Right renal pelvis (tissue), 4 donors: ENCODE results near the gene CD84. TPM values are rescaled to one million over a fixed set of nuclear protein-coding genes. Genes with fewer than 3 reads are reported as not detected.
"Not testable (repeated sequence)": the region's sequence is repeated elsewhere in the genome, so short reads cannot be mapped to it uniquely, and the experiment has no call there.

Experiments
- DNase-seq, 4 donors: peaks; one replicate each; pipeline ENCODE4 v3.0.0-alpha.2; 2013; ENCODE audit warnings: low read depth in 4 of 4, low spot score in 3 of 4, missing footprints in 1 of 4
- polyA plus RNA-seq, 4 donors: library from polyadenylated mRNA; unstranded; fragments of 120-200 nt; gene quantifications; one replicate each; pipeline ENCODE4 v1.2.1, GENCODE V29; 2013; ENCODE audit not compliant: insufficient read length in 4 of 4

The CD84 gene
- polyA plus RNA-seq, 4 donors: 0.70 to 1.6 (median 1.0) TPM

DNA sequence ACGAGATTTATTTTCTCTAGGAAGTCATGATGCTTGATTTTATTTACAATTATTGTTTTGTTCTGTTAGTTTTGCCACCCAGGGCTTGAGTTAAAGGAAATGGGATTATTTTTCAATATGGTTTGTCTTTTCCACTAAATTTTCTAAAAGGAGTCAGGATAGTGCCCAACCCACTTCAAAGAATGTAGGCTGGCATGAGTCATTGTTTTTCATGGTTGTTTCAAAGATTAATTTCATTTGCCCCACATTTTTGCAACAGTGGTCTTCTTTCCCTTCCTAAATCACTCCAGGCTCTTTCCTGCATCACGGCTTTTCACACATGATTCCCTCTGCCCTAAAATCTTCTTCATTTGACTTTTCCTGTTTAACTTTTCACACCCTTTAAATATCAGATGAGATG lies 58.7 kb downstream of the CD84 start:
- no peak for DNase-seq

- DNase-seq: no peak
Measured at GRCh38 chr1:160519642-160520435, 59.5 kb downstream of the CD84 start.

DNA sequence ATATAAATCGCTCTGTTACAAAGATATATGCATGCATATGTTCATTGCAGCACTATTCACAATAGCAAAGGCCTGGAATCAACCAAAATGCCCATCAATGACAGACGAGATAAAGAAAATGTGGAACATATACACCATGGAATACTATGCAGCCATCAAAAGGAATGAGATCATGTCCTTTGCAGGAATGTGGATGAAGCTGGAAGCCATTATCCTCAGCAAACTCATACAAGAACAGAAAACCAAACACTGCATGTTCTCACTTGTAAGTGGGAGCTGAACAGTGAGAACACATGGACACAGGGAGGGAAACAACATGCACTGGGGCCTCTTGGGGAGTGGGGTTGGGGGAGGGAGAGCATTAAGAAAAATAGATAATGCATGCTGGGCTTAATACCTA lies 61.8 kb downstream of the CD84 start:
- DNase-seq: not testable (repeated sequence)

- DNase-seq: not testable (repeated sequence)
Measured at GRCh38 chr1:160515908-160516307, 63.4 kb downstream of the CD84 start.

- no peak for DNase-seq
Measured at GRCh38 chr1:160504651-160505050, 74.6 kb downstream of the CD84 start.

DNA sequence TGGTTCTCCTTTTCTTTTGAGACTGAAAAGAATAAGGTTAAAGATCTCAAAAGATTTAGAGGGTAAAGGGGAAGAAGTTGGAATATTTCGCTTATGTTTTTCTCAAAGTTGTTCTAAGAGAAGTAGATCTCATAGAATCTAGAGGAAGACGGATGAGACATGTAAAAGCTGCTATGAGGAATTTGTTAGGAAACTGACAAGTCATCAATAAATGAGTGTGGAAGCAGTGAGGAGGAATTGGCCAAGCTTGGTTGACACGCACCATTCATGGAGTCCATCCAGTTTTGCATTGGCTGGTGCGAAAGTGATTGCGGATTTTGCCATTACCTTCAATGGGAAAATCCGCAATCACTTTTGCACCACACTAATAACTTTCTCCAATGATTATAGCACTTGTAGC lies 76.2 kb downstream of the CD84 start:
- no peak for DNase-seq

DNA sequence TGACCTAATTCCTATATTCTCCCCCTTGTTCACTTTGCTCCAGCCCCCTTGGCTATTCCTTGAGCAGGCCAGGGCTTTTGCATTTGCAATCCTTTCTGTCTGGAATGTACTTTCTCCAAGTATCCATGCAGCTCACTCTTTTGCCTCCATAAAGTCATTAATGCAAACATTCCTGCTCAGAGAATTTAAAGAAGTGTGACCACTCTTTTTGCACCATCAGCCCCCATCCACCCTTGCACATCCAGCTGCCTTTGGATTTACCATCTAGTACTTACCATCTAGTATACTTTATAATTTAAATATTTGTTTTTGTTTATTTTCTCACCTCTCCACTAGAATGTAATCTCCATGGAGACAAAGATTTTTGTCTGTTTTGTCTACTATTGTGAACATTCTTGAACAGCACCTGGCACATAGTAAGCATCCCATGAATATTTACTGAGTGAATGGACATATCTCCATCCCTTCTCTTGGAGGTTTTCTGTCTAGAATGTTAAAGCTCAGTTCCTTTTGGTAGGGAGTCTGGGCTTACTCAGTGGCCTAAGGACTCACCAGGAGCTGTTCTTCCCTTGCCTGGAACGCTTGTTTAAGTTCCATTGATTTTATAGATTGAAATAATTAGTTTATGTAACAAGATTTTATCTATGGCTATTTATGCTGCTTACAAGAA lies 78.8 kb downstream of the CD84 start:
- no peak for DNase-seq

- DNase-seq: no peak
Measured at GRCh38 chr1:160499631-160500030, 79.7 kb downstream of the CD84 start.

- DNase-seq: not testable (repeated sequence)
Measured at GRCh38 chr1:160498301-160499065, 80.8 kb downstream of the CD84 start.

- DNase-seq: no peak
Measured at GRCh38 chr1:160496334-160496733, 83.0 kb downstream of the CD84 start.

DNA sequence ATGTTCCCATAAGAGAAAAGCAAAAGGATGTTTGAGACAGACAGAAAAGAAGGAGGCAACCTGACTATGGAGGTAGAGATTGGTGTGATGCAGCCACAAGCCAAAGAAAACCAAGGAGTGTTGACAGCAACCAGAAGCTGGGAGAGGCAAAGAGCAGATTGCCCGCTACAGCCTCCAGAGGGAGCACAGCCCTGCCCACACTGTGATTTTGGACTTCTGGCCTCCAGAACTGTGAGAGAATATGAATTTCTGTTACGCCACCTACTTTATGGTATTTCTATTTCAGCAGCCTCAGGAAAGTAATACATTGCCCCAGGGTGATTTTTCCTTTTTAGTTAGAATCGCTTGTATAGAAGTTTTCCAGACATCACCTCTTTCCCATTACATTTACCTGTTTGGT lies 84.7 kb downstream of the CD84 start:
- no peak for DNase-seq

DNA sequence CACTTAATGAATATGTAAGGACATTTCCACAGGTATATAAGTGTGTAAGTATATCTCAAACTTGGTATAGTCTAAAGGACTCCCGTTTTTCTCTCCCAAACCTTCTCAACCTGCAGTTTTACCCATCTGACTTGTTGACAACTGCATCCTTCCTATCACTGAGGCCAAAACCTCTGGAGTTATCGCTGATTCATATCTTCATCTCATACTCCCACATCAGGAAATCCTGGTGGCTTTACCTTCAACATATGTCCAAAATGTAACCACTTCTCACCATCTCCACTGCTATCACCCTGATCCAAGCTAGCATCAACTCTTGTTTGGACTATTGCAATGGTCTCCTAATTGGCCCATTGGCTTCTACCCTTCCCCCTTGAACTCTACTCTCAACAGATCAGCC lies 86.7 kb downstream of the CD84 start:
- no peak for DNase-seq

- no peak for DNase-seq
Measured at GRCh38 chr1:160491981-160492380, 87.3 kb downstream of the CD84 start.

Other genes with a start within 250 kb of the CD84 start
- 100 to 1,000 TPM; 145 to 157 (median 153) TPM for gene COPA, start 236.2 kb downstream of the CD84 start, polyA plus RNA-seq
- 100 to 1,000 TPM; 155 to 170 (median 163) TPM for gene NCSTN, start 236.1 kb downstream of the CD84 start, polyA plus RNA-seq
- gene NHLH1, start 212.4 kb downstream of the CD84 start, polyA plus RNA-seq: under 1 TPM; 0.08 to 0.23 (median 0.16) TPM
- gene VANGL2, start 178.9 kb downstream of the CD84 start, polyA plus RNA-seq: 10 to 100 TPM; 32.8 to 40.0 (median 35.9) TPM
- gene SLAMF6, start 56.2 kb downstream of the CD84 start, polyA plus RNA-seq: under 1 TPM; 0.06 to 0.21 (median 0.10) TPM
- under 1 TPM; 0.10 to 0.18 (median 0.16) TPM for gene SLAMF1, start 67.5 kb upstream of the CD84 start, polyA plus RNA-seq
- gene CD48, start 132.3 kb upstream of the CD84 start, polyA plus RNA-seq: 1 to 10 TPM; 1.1 to 1.8 (median 1.5) TPM
- under 1 TPM; 0.18 to 0.61 (median 0.38) TPM for gene SLAMF7, start 159.8 kb upstream of the CD84 start, polyA plus RNA-seq
- under 1 TPM in 3 of 4 donors, not detected in 1; 0.08 to 0.17 (median 0.10) TPM for gene LY9, start 216.7 kb upstream of the CD84 start, polyA plus RNA-seq